ENCODE results near the gene UTP20.

The UTP20 gene

DNA sequence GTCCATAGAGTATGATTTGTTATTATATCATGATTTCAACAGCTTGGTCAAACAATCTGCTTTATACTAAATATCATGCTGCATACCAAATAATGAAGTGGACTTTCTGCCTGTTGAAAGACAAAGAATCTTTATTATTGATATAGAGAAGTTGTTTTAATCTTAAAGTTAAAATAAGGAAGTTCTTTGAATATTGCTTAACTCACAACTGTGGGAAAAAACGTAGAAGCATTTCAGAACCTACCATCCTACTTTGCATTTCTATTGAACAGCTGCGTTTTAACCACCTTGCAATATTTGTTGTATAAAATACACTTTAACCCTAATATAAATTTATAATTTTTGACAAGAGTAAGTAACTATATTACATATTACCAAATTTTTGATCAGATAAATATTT is 150.6 kb downstream of the UTP20 start:
- no peaks in the 10 kb centered on the region for H3K36me3 ChIP-seq (ENCODE audit: insufficient read depth, low read length)
- no peak overlapping the region for H3K9ac ChIP-seq (ENCODE audit: low read depth, low read length)
- no peaks in the 10 kb centered on the region for H3K4me1 ChIP-seq (ENCODE audit: insufficient read depth, low read length)
- no peaks in the 10 kb centered on the region for H3K9me3 ChIP-seq (ENCODE audit: control insufficient read depth, insufficient read depth, low read length)

DNA sequence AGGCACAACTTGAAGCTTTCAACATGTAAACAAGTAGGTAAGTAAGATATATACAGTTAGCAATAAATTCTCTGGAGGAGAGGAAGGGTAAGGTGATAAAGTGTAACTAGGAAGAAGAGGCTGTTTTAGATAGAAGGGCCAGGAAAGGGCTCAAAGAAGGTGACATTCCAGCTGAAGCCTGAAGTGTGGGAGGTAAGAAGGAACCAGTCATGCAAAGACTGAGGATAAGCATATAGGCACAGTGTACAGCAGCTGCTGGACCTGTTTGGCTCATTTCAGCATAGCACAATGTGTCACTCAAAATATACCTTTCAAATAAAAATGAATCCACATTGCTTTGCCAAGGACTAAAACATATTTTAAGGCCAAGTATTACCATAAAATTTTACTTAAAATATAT is 156.2 kb downstream of the UTP20 start:
- H3K36me3 ChIP-seq (ENCODE audit: insufficient read depth, low read length), result no peaks in the 10 kb centered on the region
- no peaks in the 10 kb centered on the region for H3K4me1 ChIP-seq (ENCODE audit: insufficient read depth, low read length)
- H3K9ac ChIP-seq (ENCODE audit: low read depth, low read length), result no peak overlapping the region
- H3K9me3 ChIP-seq (ENCODE audit: control insufficient read depth, insufficient read depth, low read length), result no peaks in the 10 kb centered on the region
